ENCODE results near the gene ALOX15.

- TF ChIP-seq POLR2A (IDR thresholded peaks at IDR 0.05) (no peak), CTCF (IDR thresholded peaks at IDR 0.05) (no peak)
Measured at GRCh38 chr17:4616476-4616875, 25.0 kb downstream of the ALOX15 start.
